CD14-positive monocyte (primary cell): Measurements from ENCODE around the gene PPP1R16B. TPM values are rescaled to one million over a fixed set of nuclear protein-coding genes. Genes with fewer than 3 reads are reported as not detected.

Source experiments
- DNase-seq, 3 donors: peaks; one replicate each; pipeline ENCODE4 v3.0.0-alpha.2; 2011 to 2022
- H2AFZ ChIP-seq: 2 replicates; pipeline ENCODE4 v1.6.0; 2012; ENCODE audit warnings: mild to moderate bottlenecking, low read depth, low read length, inconsistent platforms; ENCODE audit not compliant: insufficient read depth, poor library complexity, severe bottlenecking
- H3K27ac ChIP-seq, 2 donors: 1 replicate in 1 of 2; 2 replicates in 1 of 2; pipeline ENCODE4 v1.5.1; 2012 to 2013; ENCODE audit warnings: low read length in 2 of 2, control low read depth in 1 of 2, inconsistent platforms in 1 of 2, low read depth in 1 of 2, mild to moderate bottlenecking in 1 of 2
- H3K27me3 ChIP-seq, 2 donors: one replicate each; pipeline versions ENCODE4 v1.6.0 to v1.6.1; 2011 to 2013; ENCODE audit warnings: low read length in 2 of 2; ENCODE audit not compliant: control insufficient read depth in 2 of 2, insufficient read depth in 2 of 2
- H3K36me3 ChIP-seq, 2 donors: replicated peaks in 1 of 2; 1 replicate in 1 of 2; 2 replicates in 1 of 2; pipeline versions ENCODE4 v1.5.1 to v1.6.1; 2012 to 2013; ENCODE audit warnings: low read length in 2 of 2, control low read depth in 1 of 2, inconsistent platforms in 1 of 2, mild to moderate bottlenecking in 1 of 2; ENCODE audit not compliant: insufficient read depth in 2 of 2, control insufficient read depth in 1 of 2
- H3K4me1 ChIP-seq, 2 donors: 1 replicate in 1 of 2; 2 replicates in 1 of 2; pipeline versions ENCODE4 v1.5.1 to v1.6.1; 2012 to 2013; ENCODE audit warnings: low read length in 2 of 2, control low read depth in 1 of 2, inconsistent platforms in 1 of 2, mild to moderate bottlenecking in 1 of 2, moderate library complexity in 1 of 2; ENCODE audit not compliant: insufficient read depth in 2 of 2, control insufficient read depth in 1 of 2
- H3K4me2 ChIP-seq: replicated peaks from 2 replicates; pipeline ENCODE3; 2012; ENCODE audit warnings: low read length, moderate library complexity, mild to moderate bottlenecking; ENCODE audit not compliant: poor library complexity, severe bottlenecking; ENCODE audit errors: extremely low read depth
- H3K4me3 ChIP-seq, 3 experiments: fragments of 200-600 bp in 1 of 3; sonication (generic) in 1 of 3; replicated peaks in 1 of 3; 1 replicate in 2 of 3; 2 replicates in 1 of 3; pipeline ENCODE4 v1.5.1; 2011 to 2013; ENCODE audit warnings: low read length in 3 of 3, mild to moderate bottlenecking in 3 of 3, control low read depth in 2 of 3, low read depth in 2 of 3, inconsistent platforms in 1 of 3, moderate library complexity in 1 of 3
- H3K79me2 ChIP-seq: 2 replicates; pipeline ENCODE4 v1.6.0; 2012; ENCODE audit warnings: mild to moderate bottlenecking, control low read depth, inconsistent platforms, low read length, moderate library complexity; ENCODE audit not compliant: insufficient read depth
- H3K9ac ChIP-seq: 2 replicates; pipeline ENCODE4 v1.6.0; 2017; ENCODE audit warnings: low read length, mild to moderate bottlenecking; ENCODE audit not compliant: insufficient read depth, poor library complexity, severe bottlenecking
- H3K9me3 ChIP-seq, 2 donors: replicated peaks in 1 of 2; 1 replicate in 1 of 2; 2 replicates in 1 of 2; pipeline versions ENCODE4 v1.5.1 to v1.6.1; 2012 to 2013; ENCODE audit warnings: low read length in 2 of 2, control low read depth in 1 of 2; ENCODE audit not compliant: control insufficient read depth in 1 of 2, insufficient read depth in 1 of 2
- H4K20me1 ChIP-seq: 2 replicates; pipeline ENCODE4 v1.6.0; 2012; ENCODE audit warnings: mild to moderate bottlenecking, low read length, control low read depth, moderate library complexity; ENCODE audit not compliant: insufficient read depth
- H3K27ac Mint-ChIP-seq, 7 donors: one replicate each; pipeline ENCODE4 v1.8.0; 2020; ENCODE audit warnings: mild to moderate bottlenecking in 7 of 7, mixed read lengths in 7 of 7, moderate library complexity in 6 of 7, inconsistent platforms in 2 of 7
- H3K27me3 Mint-ChIP-seq, 3 donors: one replicate each; pipeline ENCODE4 v1.8.0; 2021 to 2022; ENCODE audit warnings: low read depth in 3 of 3, mild to moderate bottlenecking in 3 of 3, mixed read lengths in 3 of 3, moderate library complexity in 3 of 3, inconsistent platforms in 1 of 3
- H3K36me3 Mint-ChIP-seq, 2 donors: one replicate each; pipeline ENCODE4 v1.8.0; 2020; ENCODE audit warnings: mixed read lengths in 2 of 2, inconsistent platforms in 1 of 2, mild to moderate bottlenecking in 1 of 2
- H3K4me1 Mint-ChIP-seq: one replicate; pipeline ENCODE4 v1.8.0; 2020; ENCODE audit warnings: mild to moderate bottlenecking, mixed read lengths
- H3K4me3 Mint-ChIP-seq, 2 donors: one replicate each; pipeline ENCODE4 v1.8.0; 2020; ENCODE audit warnings: mild to moderate bottlenecking in 2 of 2, mixed read lengths in 2 of 2, moderate library complexity in 1 of 2
- H3K9me3 Mint-ChIP-seq, 7 donors: one replicate each; pipeline ENCODE4 v1.8.0; 2020 to 2022; ENCODE audit warnings: mixed read lengths in 7 of 7, mild to moderate bottlenecking in 6 of 7, moderate library complexity in 6 of 7, inconsistent platforms in 2 of 7
- CTCF ChIP-seq: fragments of 200-600 bp; IDR thresholded peaks from one replicate; pipeline ENCODE4 v1.8.0; 2022; ENCODE audit warnings: antibody characterized with exemption, mild to moderate bottlenecking
- WGBS: methylation state at CpG from one replicate; pipeline ENCODE4 v1.1.5; 2013; ENCODE audit warnings: missing lambda C conversion rate; ENCODE audit not compliant: insufficient coverage; 5-methylcytosine and 5-hydroxymethylcytosine counted together
- intact Hi-C, 2 donors: fragments of 100-400 bp; cut with micrococcal nuclease; formaldehyde crosslinking; loops; one replicate each; pipeline versions ENCODE4 v1.15.0 to v1.15.1; 2023
- polyA plus RNA-seq, 3 donors: library from polyadenylated mRNA; depleted of rRNA in 1 of 3; unstranded in 2 of 3; stranded (reverse) in 1 of 3; fragments of 300-500 nt in 2 of 3; fragments of >200 nt in 1 of 3; fragmentation: Illumina TruSeq in 2 of 3; gene quantifications; 1 replicate in 2 of 3; 2 replicates in 1 of 3; pipeline ENCODE4 v1.2.3, GENCODE V29; 2012 to 2021

PPP1R16B gene
- polyA plus RNA-seq, 3 donors = 1.1 to 4.4 (median 1.4) TPM

GRCh38 chr20:38919683-38920082 lies 114.2 kb downstream of the PPP1R16B start:
- DNase-seq = no peak
- no peak overlapping the region for H3K9ac ChIP-seq
- H3K27ac Mint-ChIP-seq = no peak overlapping the region

GRCh38 chr20:38920411-38920810 lies 114.9 kb downstream of the PPP1R16B start:
- DNase-seq = no peak
- peaks cover 0 to 7% (median 2%) of the 10 kb centered on the region in 3 donors for H3K27me3 Mint-ChIP-seq
- no peaks in the 10 kb centered on the region for H3K4me1 Mint-ChIP-seq
- H3K4me3 Mint-ChIP-seq = no peak overlapping the region
- Histone ChIP-seq H3K4me2 (no peak overlapping the region), H3K4me1 (no peaks in the 10 kb centered on the region), H4K20me1 (no peaks in the 10 kb centered on the region), H3K9ac (no peak overlapping the region), H3K4me3 (no peak overlapping the region), H3K36me3 (peaks cover 2 to 28% of the 10 kb centered on the region in 2 donors), H3K9me3 (no peaks in the 10 kb centered on the region), H3K79me2 (no peaks in the 10 kb centered on the region), H3K27me3 (no peaks in the 10 kb centered on the region), H3K27ac (no peak overlapping the region), H2AFZ (no peak overlapping the region)
- H3K36me3 Mint-ChIP-seq = peaks cover 4 to 32% of the 10 kb centered on the region in 2 donors
- 94% methylated on average over 2 of the region's 3 CpGs for WGBS
- TF ChIP-seq CTCF = no peak
- peaks cover 0 to under 1% (median 0%) of the 10 kb centered on the region in 7 donors for H3K9me3 Mint-ChIP-seq
- no peak overlapping the region for H3K27ac Mint-ChIP-seq
- intact Hi-C loops = no loop called here

More at GRCh38 chr20:38919683-38920082, 114.2 kb downstream of the PPP1R16B start:
- Mint-ChIP-seq H3K4me1 (no peaks in the 10 kb centered on the region), H3K9me3 (no peaks in the 10 kb centered on the region), H3K4me3 (no peak overlapping the region), H3K27me3 (peaks cover 0 to 7% (median 2%) of the 10 kb centered on the region in 3 donors), H3K36me3 (peaks cover 4 to 36% of the 10 kb centered on the region in 2 donors)
- Histone ChIP-seq H3K4me3 (no peak overlapping the region), H3K36me3 (peaks cover 2 to 35% of the 10 kb centered on the region in 2 donors), H4K20me1 (no peaks in the 10 kb centered on the region), H3K27ac (no peak overlapping the region), H3K79me2 (no peaks in the 10 kb centered on the region), H2AFZ (no peak overlapping the region), H3K27me3 (no peaks in the 10 kb centered on the region), H3K4me2 (no peak overlapping the region), H3K9me3 (no peaks in the 10 kb centered on the region), H3K4me1 (no peaks in the 10 kb centered on the region)
- no peak for TF ChIP-seq CTCF
- WGBS = 100% methylated on average over 4 of the region's 7 CpGs
- intact Hi-C loops = no loop called here
